GM12892 (cell line): Measurements from ENCODE around the gene RASD1.

Experiments used
- DNase-seq: peaks from one replicate; pipeline ENCODE4 v3.0.0; 2011; ENCODE audit not compliant: insufficient read length
- FAIRE-seq: peaks from 2 replicates; lab custom pipeline; 2011; peaks lifted over from hg19 to GRCh38; lab: Jason Lieb, UNC
- POLR2A ChIP-seq: IDR thresholded peaks from 2 replicates; pipeline ENCODE4 v1.6.1; 2011; ENCODE audit warnings: low read depth, low read length, control low read depth
- POLR2AphosphoS5 ChIP-seq: IDR thresholded peaks from 2 replicates; pipeline ENCODE4 v1.6.1; 2011; ENCODE audit warnings: low read depth, low read length, control low read depth
- TAF1 ChIP-seq: IDR thresholded peaks from 2 replicates; pipeline ENCODE4 v1.6.1; 2011; ENCODE audit warnings: low read depth, mild to moderate bottlenecking, control low read depth, low read length, borderline replicate concordance

The RASD1 gene

DNA sequence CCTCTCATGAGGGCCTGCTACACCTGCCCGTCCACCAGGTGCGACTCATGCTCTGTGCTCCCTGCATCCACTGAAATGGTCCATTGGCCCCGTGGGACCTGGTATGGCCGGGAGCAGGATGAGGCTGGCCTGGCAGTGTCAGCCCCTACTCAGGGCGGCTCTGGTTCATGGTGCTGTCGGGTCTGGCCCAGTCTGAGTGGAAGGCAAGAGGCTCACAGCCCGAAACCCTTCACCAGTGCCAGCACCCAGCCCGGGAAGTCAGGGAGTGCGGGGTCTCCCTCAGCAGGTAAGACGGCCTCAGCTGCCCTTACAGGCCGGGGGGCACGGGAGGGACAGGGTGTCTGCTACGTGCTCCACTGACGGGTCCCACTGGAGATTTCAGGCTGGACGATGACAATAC is 40.5 kb upstream of the RASD1 start:
- TF ChIP-seq TAF1 (no peak), POLR2AphosphoS5 (no peak), POLR2A (no peak)
- no peak for DNase-seq
- no peak for FAIRE-seq

DNA sequence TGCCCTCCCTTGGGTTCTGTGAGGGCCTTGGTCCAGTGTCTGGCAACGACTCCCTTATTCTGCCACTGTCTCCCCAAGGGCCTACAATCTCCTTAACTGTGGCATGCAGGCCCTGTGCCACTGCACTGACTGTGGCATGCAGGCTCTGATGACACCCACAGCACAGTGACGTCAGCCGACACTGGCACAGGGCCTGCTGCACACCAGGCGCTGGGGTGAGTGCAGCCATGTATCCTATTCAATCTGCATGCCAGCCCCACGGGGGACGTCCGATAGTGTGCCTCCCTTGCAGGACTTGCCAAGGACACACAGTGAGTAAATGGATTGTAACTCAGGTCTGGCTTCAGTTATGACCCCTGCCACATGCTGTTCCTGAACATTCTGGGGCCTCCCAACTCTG is 39.8 kb upstream of the RASD1 start:
- DNase-seq = no peak
- no peak for FAIRE-seq
- TF ChIP-seq TAF1 (no peak), POLR2AphosphoS5 (no peak), POLR2A (no peak)

DNA sequence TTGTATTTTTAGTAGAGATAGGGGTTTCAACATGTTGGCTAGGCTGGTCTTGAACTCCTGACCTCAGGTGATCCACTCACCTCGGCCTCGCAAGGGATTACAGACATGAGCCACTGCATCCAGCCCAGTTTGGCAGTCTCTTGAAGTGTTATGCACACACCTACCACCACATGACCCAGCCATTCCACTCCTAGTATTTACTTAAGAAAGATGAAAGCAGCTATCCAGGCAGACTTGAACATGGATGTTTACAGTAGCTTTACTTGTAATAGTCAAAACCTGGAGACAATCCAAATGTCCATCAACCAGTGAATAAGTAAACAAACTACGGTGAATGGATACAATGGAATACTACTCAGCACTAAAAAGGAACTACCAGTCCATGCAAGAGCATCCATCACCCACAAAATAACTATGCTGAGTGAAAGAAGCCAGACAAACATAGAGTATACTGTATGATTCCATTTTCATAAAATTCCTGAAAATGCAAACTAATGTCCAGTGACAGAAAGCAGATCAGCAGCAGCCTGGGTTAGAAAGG is 37.8 kb upstream of the RASD1 start:
- TF ChIP-seq TAF1 (no peak), POLR2AphosphoS5 (no peak), POLR2A (no peak)
- DNase-seq = no peak

DNA sequence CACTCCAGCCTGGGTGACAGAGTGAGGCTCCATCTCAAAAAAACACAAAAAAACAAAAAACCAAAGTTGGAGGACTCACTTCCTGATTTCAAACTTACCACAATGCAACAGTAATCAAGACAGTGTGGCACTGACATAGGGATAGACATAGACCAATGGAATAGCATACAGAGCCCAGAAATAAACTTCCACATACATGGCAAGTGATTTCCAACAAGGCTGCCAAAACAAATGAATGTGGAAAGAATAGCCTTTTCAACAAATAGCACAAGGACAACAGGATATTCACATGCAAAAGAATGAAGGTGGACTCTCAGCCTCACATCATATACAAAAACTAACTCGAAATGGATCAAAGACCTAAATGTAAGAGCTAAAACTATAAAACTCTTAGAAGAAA is 36.8 kb upstream of the RASD1 start:
- no peak for FAIRE-seq
- no peak for DNase-seq
- TF ChIP-seq POLR2A = no peak
- no peak for TF ChIP-seq TAF1
- TF ChIP-seq POLR2AphosphoS5 = no peak

More for the DNA sequence above, 37.8 kb upstream of the RASD1 start:
- no peak for FAIRE-seq

DNA sequence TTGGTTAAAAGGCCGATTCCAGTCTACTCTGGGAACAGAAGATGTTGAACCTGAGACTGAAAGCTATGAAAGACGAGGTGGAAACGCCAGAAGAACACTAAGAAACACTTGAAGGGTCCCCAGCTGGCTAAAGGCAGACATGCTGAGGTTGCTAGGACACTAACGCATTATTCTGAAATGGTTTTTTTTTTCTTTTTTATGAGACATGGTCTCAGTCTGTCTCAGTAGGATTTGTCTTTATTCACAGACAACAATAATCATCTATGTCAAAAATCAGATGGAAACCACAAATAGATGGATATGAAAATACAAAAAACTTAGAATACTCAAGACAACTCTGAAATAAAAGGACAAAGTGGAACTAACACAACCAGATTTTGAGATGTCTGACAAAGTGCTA is 35.0 kb upstream of the RASD1 start:
- no peak for DNase-seq
- no peak for TF ChIP-seq POLR2AphosphoS5
- TF ChIP-seq POLR2A = no peak
- no peak for TF ChIP-seq TAF1
- no peak for FAIRE-seq

DNA sequence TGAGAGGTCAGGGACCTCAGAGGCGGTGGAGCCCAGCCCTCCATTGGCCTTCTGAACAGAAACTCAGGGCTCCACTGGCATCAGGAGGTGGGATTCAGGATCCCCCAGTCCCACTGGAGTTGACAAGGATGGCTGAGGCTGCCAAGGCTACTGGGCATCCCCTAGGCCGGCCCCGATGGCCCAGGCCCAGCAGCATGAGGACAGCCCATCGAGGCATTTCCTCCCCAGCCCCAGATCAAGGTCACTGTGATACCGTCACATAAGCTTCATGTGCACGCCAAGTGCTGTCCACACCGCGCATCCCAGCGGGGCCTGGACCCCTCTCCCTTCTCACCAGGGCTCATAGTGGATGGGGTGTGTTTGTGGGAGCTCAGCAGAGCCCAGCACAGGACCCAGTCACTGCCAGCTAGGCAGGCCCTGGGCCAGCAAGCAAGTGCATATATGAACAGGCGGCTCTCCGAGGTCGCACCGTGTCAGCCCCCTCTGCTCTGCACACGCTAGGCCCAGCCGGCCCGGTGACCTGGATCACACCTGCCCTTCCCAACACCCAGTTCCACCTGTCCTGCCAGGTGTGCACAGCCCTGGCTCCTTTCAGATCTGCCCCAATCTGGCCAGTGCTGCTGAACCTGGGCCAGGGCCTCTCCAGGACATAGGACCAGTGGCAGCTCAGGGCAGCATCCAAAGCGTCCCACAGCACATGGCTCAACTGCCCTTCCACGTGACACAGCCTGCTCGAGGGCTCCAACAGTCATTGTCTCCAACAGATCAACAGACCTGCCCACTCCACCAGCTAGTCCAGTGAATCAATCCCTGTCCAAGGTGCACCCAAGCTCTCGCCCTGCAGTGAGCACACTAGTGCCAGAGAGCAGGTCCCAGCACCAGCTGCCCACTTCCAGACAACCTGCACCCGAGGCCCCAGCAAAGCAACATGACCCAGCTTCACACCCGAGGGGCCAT is 32.8 kb upstream of the RASD1 start:
- no peak for TF ChIP-seq POLR2A
- no peak for TF ChIP-seq POLR2AphosphoS5
- TF ChIP-seq TAF1 = no peak
- no peak for FAIRE-seq
- no peak for DNase-seq

DNA sequence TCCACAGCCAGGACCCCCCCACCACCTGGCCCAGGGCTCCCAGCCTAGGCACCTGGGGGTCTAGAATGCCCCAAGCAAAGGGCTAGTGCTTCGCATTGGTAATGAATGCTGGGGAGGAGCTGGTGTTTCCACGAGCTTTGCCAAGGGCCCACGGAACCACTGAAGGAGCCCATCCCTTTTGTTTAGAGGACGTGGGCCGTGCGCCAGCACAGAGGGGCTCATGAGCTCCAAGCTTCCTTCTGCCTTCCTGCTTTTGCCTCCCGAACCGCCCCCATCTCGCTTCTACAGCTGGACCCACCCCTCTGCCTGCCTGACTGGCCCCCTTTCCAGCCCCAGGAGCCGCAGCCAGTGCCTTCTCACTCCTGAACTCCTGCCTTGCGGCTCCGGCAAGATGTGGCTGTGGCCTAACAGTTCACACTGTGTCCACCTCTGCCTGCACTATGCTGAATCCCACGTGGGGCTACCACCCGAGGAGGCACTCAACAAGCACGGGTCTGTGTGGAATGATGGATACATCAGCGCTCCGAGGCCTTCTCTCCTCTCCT is 31.8 kb upstream of the RASD1 start:
- TF ChIP-seq TAF1 (no peak), POLR2AphosphoS5 (no peak), POLR2A (no peak)
- FAIRE-seq (no peak), DNase-seq (no peak)

DNA sequence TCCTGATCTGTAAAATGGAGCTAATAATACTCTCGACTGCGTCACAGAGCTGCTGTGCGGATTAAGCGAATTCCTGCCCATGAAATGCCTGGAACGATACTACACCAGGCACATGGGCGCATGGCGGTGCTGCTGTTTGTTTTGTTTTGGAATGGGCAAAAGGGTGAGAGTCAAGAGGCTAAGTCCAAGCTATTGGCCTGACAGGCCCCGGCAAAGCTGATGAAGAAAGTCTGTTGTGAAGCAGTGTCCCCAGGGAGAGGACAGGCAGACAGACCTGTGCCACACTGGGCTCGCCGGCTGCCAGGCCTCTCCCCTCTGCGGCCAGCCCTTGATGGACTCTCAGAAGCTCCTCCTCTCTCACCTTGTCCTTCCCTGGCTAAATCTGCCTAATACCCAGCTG is 31.3 kb upstream of the RASD1 start:
- DNase-seq (no peak), FAIRE-seq (no peak)
- TF ChIP-seq POLR2AphosphoS5 (no peak), TAF1 (no peak), POLR2A (no peak)

DNA sequence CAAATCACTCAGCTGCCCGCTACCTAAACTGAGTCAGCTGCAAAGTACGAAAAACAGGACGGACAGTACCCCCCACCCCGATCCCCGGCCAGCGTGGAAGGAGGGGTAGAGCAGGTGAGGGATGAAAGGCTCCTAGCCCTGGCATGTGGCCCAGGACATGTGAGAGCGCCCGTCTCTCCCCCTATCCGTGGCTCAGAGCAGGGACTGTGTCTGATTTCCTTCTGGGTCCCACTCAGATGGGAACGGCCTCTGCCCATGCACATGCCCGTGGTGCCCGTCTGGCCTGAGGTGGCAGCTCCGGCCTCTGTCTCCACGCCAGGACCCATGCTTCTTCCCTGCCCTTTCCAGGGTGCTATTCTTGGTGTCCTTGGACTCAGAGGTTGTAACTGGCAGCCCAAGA is 30.2 kb upstream of the RASD1 start:
- no peak for FAIRE-seq
- DNase-seq = no peak

DNA sequence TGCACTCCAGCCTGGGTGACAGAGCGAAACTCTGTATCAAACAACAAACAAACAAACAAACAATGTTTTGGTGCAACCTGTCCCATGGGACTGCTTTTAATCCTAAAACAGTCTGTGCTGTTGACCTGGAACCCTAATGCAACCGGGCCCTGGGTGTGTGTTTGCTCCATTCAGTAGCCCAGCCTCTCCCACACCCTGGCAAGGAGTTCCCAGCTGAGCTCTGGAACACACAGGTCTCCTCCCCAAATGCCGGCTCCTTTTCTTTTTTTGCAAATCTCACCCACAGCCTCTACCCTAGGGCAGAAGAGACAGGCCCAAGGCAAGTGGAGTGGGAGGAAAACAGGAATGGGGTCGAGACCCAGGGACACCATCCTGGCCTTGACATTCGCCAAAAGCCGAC is 29.8 kb upstream of the RASD1 start:
- TF ChIP-seq POLR2A (no peak), TAF1 (no peak), POLR2AphosphoS5 (no peak)
- FAIRE-seq (no peak), DNase-seq (no peak)

More for the DNA sequence above, 30.2 kb upstream of the RASD1 start:
- TF ChIP-seq POLR2AphosphoS5 (no peak), POLR2A (no peak), TAF1 (no peak)

DNA sequence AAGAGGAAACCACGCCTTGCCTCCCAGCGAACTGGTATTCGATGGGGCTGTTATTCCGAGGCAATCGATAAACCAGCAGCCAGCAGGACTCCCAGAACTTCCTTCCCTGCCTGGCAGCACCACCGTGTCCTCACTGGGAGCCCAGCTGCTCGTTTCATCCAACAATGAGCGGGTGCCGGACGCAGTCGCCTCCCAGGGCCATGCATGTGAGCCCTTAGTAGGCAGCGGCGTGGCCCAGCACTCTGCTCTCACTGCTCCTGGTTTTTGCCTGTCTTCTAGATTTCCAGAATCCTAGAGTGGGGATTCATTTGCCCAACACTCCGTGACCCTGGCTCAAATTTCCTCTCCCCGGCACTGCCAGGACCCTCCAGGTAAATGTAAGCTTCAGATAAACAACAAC is 29.1 kb upstream of the RASD1 start:
- TF ChIP-seq TAF1 (no peak), POLR2AphosphoS5 (no peak), POLR2A (no peak)
- DNase-seq (no peak), FAIRE-seq (no peak)
